HG02885 (cell line): ENCODE measurements around the gene CACNA1G.
A peak's percentile ranks its signal among the peaks of the same experiment; 100 is the strongest.

ENCODE experiments used
- ATAC-seq: cut with Tn5 transposase; IDR thresholded peaks from one replicate; pipeline ENCODE4 v1.9.1; 2021; ENCODE audit warnings: mild to moderate bottlenecking; ENCODE audit not compliant: unreplicated experiment, poor library complexity

The CACNA1G gene

GRCh38 chr17:50627782-50628601, 67.5 kb downstream of the CACNA1G start:
- no peak for ATAC-seq

DNA sequence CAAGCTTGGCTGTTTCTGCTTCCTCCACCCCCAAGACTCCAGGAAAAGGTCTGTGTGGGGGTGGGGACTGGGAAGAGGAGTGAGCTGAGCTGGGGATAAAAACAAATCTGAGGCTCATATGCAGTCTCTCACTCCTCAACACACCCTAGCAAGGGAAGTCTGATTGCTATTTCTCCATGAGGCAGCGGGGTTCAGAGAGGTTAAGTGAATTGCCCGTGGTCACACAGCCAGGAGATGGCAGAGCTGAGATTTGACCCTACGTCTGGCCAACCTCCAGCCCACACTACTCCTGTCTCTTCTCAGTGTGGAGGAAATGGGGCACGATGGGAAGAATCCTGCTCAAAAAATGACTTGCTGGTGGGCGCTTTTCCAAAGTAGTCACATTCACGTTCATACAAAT, 69.4 kb downstream of the CACNA1G start:
- ATAC-seq: no peak

DNA sequence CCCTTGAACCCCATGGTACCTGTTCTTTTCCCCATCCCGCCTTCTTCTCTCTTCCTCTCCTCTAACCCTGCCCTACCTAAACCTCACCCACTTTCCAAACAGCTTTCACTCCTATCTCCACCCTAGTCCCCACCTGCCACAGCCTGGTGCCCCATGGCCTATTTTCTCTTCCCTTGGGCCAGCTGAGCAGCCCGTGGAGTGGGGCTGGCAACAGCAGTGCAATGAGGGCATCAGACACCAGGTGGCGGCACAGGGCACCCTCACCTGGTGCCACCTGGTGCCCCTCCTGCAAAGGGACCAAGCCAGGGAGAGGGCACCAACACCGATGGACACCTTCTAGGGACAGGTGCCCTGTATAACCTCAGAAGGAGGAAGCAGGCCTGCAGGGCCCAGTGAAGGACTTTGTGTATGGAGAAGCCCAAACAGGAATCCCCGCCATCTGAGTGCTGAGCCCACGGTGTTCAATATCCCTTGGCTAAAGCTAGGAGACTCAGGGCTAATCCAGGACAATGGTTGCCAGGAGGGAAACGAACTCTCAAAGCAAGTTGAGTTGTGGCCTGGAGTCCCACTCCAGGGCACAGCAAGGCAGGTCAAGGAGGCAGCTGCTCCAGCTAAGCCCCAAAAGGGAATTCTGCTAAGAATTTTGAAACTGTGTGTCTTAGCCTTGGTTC, 70.1 kb downstream of the CACNA1G start:
- ATAC-seq: peak; percentile 41

DNA sequence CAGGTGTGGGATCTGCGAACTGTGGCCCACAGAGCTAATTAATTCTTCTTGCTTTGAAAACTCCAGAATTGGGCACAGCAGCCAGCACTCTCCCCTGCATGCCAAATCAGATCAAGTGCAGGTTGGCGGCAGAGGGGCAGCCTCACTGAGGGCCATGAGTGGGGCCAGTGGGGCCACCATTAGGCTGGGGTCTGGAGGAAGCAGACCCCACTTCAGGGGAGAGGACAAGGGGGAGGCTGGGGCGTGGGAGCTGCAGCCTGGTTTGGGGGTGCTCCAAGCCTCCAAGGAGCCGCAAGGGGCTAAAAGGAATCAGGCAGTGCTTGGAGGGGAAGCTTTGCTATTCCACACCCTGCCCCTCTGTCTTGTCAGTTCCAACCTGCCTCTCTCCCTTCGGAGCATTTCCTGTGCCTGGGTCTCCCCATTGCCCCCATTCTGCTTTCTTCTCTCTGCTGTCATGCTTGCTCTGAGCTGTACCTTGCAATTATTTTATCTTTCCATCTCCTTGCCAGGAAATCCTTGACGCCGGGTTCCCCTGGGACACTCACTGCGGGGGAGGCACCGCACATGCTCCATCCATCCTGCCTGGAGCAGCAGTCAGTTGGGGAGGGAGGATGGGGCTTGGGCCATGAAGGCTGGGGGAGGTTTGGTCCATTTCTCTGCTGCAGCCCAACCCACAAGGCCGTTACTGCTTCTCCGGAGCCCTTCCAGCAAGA, 70.8 kb downstream of the CACNA1G start:
- ATAC-seq: no peak

DNA sequence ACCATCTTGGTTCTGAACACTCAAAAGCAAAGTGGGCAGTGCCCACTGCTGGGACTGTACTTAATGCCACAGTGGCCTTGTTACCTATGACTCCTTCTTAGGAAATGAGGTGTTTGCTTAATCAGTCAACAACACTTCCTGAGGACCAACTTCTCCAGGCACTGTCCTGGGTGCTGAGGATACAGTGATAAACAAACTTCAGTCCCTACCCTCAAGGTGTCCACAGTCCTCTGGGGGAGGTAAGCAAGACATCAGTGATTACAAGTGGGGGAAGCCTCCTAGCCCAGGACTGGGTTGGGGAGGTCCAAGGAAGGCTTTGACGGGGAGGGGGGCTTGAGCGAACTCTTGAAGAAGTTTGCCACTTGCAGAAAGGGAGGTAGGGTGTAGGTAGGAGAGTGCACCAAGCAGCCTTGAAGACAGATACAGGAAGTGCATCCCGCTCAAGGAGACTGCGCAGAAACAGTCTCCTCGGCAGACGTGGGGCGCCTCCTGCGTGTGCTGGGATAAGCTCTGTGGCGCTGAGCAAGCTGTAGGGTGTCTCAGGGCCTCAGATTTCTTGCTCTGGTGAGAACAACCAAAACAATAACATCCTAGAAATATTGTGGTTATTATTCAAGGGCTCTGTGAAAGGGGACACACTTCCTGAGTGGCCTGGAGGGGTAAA, 71.5 kb downstream of the CACNA1G start:
- no peak for ATAC-seq

DNA sequence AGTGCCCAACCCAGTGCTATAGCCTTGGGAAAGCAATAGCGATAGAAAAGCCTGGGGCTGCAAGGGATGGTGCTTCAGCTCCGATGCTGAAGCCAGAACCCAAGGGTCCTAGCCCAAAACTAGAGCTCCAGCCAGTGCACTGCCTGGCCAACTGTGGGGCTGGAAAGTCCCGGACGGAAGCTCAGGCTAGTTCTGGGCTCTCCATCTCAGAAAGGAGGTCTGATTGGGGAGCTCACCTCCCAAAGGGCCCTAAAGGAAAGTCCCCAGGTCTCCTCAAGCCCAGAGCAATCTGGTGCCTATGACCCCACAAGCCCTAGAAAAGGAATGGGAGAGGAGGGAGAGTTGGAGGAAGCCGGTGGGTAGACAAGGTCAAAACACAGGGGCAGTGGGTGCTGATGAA, 72.1 kb downstream of the CACNA1G start:
- ATAC-seq: peak; percentile 45

- ATAC-seq: no peak
These were observed 73.2 kb downstream of the CACNA1G start for GRCh38 chr17:50633683-50634082.

DNA sequence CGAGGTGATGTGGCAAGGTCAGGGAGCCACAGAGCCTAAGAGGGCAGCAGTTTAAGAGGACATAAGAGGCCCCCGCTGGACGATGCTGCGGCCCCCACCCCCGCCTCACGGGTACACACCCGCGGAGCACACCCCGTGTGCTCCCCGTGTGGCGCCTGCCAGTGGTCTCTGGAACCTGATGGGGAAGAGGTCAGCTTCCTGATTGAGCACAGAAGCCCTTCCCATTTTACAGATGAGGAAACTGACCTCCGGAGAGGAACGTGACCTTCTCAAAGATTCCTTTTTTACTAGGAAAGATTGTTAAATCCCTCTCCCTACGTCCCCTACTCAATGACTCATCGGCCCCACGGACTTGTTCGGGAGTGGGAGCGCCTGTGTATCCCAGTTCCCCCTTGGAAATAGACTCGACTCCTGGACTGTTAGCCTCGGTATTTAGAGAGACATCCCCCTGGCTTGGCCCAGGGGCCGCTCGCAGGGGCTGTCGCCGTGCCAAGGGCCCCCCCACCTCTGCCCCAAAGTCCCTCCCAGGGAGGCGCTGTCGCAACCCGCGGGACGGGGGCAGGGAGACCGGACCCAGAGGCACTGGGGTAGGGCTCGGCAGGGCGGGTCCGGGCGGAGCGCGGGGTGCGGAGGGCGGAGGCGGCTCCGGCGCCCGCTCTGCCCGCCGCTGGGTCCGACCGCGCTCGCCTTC, 73.9 kb downstream of the CACNA1G start, which contains the start of gene ABCC3:
ABCC3 (plus strand) TSS at position 658 of the 691 bp plus-strand sequence. CDS start 56 bp downstream, outside the sequence.
- no peak for ATAC-seq

DNA sequence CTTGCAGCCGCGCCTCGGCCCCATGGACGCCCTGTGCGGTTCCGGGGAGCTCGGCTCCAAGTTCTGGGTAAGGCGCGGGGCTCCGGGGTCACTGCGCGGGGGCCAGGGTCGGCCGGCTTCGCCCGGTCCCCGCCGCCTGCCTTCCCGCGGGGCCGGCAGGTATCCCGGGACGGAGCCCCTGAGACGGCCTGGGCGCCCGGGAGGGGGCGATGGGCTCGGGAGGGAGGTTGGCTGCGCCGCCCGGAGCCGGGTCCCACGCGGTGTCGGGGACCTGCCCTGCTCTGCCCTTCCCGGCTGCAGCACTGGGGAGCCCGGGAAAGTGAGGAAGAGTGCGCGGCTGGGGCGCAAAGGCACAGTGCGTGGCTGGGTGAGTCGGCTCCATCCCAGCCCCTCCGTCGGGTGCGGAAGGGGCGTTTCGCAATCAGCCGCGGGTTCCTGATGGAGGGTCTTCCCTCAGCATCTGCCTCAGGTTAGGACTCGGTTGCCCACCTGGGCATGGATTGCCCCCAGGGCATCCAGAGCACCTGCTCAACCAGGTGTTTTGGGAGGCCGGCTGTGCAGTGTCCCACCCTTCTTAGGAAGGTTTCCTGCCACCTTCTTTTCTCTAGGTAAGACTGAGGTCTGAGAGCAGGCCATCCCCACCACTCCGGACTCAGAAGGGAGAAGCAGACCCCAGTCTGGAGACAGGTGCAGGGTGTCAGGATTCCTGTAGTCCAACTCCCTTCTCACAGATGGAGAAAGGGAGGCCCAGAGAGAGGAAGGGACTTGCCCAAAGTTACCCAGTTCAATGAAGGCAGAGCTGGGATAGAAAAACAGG, 74.6 kb downstream of the CACNA1G start:
- no peak for ATAC-seq

GRCh38 chr17:50635732-50635981, 75.1 kb downstream of the CACNA1G start:
- ATAC-seq: no peak

- no peak for ATAC-seq
These were observed 75.7 kb downstream of the CACNA1G start for GRCh38 chr17:50635982-50636803.

DNA sequence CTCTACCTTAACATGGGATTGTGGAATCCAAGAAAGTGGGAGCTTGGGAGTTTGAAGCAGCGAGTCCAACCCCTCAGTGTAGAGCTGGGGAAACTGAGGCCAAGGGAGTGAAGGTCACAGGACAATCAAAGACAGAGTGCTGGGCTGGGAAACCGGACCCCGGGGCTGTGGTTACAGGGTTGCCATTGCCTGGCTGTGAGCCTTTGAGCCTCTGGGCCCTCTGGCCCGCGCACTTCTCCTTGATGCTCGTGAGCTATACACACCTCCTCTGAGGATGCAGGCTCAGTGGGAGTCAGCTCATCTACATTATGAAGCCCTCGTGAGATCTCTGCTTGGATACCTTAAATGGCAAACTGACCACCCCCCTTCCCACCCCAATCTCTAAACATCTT, 76.3 kb downstream of the CACNA1G start:
- ATAC-seq: no peak

DNA sequence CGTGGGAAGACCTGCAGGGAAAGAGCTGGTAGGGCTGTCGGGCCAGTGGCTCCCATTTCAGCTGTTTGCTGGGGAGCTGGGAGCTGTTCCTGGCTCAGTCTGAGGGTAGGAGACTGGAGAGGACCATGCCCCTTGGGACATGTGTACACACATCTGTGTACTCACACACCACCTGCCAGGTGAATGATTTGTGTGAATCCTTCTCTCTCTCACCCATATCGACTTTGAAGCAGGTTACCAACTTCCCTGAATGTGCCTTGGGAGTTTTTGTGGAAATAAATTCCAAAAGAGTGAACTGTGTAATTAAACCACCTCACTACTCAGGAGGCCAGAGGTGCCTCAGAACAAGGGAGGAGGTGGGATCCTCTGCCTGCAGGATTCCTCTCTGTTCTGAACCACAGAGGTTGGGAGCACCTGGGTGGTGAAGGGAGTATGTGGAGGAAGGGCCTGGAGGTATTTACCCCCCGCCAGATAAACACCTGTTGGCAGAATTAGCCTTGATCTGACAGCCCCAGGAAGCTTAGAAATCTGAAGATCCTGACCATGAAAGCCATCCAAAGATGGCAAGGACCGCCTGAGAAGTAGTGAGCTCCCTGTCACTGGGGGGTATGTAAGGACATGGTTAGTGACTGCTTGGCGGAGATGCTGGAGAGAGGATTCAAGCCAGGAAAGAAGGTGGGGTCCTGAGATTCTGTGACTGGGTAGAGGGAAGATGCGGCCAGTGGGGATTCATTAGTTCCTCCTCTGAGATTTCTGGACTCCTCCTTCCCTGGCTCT, 77.5 kb downstream of the CACNA1G start:
- no peak for ATAC-seq

DNA sequence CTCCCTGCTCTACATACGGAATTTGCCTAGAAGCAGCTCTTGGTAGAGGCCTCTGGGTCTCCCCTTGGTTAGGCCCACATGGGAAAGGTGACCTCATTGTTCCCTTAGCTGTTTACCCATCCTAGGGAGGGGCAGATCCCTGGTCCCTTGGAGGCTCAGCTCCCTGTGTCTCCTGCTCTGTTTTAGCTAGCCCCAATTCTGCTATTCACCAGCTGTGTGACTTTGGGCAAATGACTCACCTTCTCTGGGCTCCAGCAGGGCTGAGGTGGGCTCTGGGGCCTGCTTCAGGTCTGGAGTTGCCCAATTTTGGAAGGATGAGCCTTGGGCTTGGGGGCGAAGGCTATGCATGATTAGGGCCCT, 78.1 kb downstream of the CACNA1G start:
- ATAC-seq: no peak

DNA sequence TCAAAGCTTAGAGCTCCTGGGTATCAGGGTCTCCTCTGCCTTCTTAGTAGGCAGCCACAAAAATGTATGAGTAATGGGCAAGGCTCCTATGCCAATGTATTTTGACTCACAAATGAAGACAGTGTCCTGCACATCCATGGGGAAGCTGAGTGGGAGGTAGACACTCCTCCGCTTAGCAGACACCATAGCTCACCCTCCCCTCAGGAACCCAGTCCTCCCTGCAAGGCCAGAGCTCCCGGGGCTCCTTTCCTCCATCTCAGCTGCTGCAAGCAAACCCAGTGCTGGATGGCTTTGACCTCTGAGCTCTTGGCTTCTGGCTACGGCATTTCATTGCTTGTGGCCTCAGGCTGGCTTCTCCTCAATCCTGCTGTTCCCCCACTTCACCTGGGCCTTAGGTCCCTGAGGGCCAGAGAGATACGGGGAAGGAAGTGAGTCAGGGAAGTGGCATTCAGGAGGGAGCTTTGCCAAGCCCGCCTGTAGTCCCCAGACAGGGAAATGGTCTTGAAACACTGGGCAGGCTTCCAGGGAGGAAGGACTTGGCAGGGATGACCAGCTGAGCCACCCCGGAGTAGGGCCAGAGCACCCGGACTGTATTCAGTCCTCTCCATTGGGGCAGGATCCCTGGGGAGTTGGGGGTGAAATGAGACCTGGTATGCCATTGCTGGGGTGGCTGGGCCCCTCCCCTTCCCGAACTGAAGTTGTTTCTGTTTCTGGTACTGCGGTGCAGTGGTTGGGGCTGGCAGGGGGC, 78.6 kb downstream of the CACNA1G start:
- ATAC-seq: no peak

DNA sequence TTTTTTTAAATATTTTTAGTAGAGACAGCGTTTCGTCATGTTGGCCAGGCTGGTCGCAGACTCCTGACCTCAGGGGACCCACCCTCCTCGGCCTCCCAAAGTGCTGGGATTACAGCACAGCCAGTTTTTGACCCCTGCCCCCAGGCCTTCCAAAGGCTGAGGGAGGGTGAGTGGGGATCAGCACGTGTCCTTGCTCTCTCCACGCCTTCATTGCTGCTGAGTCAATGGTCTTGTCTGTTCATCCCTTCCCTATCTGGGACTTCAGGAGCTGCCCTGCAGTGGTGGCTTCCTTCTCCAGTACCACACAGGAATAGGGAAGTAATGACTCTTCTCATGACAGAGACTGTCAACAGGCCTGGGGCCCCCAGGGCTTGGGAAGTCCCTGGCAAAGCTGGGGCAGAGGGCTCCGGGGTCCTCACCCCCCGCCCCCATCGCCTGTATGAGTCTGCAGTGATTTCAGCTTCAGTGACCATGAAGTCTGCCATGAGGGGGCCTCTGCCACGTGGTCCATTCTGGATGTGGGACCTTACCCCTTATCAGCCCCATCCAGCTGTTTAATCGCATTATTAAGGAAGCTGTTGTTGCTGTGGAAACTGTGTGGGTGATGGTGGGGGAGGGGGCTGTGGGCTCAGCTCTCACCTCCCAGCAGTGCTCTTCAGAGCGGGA, 80.3 kb downstream of the CACNA1G start:
- no peak for ATAC-seq

GRCh38 chr17:50641357-50641756, 80.8 kb downstream of the CACNA1G start:
- no peak for ATAC-seq
